ENCODE data around the gene DNAJB2.

DNA sequence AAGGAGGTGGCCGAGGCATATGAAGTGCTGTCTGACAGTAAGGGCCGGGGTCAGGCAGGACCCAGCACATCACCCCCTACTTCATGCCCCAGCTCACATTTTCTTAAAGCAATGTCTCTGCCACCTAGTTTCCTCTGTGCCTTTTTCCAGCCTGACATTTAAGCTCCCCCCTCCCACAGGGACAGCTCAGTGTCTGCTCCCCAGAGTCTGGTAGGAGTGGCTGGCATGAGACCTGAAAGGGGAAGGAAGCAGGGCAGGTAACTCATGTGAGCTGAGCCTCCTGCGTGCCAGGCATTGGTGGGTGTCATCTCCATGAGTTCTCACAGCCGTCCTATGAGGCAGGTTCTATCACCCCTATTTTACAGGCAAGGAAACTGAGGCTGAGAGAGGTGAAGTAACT lies 1.5 kb downstream of the DNAJB2 start:
- no peak for TF ChIP-seq POLR2AphosphoS5 (IDR thresholded peaks at IDR 0.05)
- TF ChIP-seq, protein P1, sequence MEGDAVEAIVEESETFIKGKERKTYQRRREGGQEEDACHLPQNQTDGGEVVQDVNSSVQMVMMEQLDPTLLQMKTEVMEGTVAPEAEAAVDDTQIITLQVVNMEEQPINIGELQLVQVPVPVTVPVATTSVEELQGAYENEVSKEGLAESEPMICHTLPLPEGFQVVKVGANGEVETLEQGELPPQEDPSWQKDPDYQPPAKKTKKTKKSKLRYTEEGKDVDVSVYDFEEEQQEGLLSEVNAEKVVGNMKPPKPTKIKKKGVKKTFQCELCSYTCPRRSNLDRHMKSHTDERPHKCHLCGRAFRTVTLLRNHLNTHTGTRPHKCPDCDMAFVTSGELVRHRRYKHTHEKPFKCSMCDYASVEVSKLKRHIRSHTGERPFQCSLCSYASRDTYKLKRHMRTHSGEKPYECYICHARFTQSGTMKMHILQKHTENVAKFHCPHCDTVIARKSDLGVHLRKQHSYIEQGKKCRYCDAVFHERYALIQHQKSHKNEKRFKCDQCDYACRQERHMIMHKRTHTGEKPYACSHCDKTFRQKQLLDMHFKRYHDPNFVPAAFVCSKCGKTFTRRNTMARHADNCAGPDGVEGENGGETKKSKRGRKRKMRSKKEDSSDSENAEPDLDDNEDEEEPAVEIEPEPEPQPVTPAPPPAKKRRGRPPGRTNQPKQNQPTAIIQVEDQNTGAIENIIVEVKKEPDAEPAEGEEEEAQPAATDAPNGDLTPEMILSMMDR (IDR thresholded peaks at IDR 0.05), result no peak
